GM20000 (cell line): ENCODE measurements around the gene SH3BP4.
"Not testable (repeated sequence)": the region's sequence is repeated elsewhere in the genome, so short reads cannot be mapped to it uniquely, and the experiment has no call there.

Experiments
- DNase-seq: peaks from one replicate; pipeline ENCODE4 v3.0.0; 2012; ENCODE audit warnings: low spot score
- CTCF ChIP-seq: IDR thresholded peaks from 2 replicates; pipeline ENCODE4 v1.5.1; 2012; ENCODE audit warnings: mild to moderate bottlenecking, control low read depth; ENCODE audit errors: extremely low read depth, missing control alignments

The SH3BP4 gene

GRCh38 chr2:235052514-235053354 is 100.9 kb downstream of the SH3BP4 start:
- no peak for TF ChIP-seq CTCF
- no peak for DNase-seq

- no peak for DNase-seq
- TF ChIP-seq CTCF = no peak
These were observed 101.8 kb downstream of the SH3BP4 start for GRCh38 chr2:235053651-235054050.

- DNase-seq = no peak
- no peak for TF ChIP-seq CTCF
These were observed 102.7 kb downstream of the SH3BP4 start for GRCh38 chr2:235054475-235054874.

- DNase-seq = no peak
- TF ChIP-seq CTCF = no peak
These were observed 103.1 kb downstream of the SH3BP4 start for GRCh38 chr2:235054919-235055318.

- no peak for TF ChIP-seq CTCF
- DNase-seq = no peak
These were observed 104.2 kb downstream of the SH3BP4 start for GRCh38 chr2:235055891-235056516.

- no peak for DNase-seq
- TF ChIP-seq CTCF = no peak
These were observed 105.0 kb downstream of the SH3BP4 start for GRCh38 chr2:235056768-235057167.

- DNase-seq = not testable (repeated sequence)
These were observed 105.8 kb downstream of the SH3BP4 start for GRCh38 chr2:235057616-235058015.
